C4-2B (cell line): ENCODE data around the gene CYTIP.

Experiments used
- H3K27ac ChIP-seq: fragments of 450-650 bp; 2 replicates; pipeline ENCODE4 v1.5.1; 2017
- CTCF ChIP-seq: fragments of 450-650 bp; conservative IDR thresholded peaks from 2 replicates; pipeline ENCODE4 v1.5.1; 2017; ENCODE audit warnings: mild to moderate bottlenecking
- ZFX ChIP-seq: fragments of 450-650 bp; IDR thresholded peaks from 2 replicates; pipeline ENCODE4 v1.6.1; 2017

Gene CYTIP

GRCh38 chr2:157480182-157480961, 36.5 kb upstream of the CYTIP start:
- no peak overlapping the region for H3K27ac ChIP-seq
- no peak for TF ChIP-seq CTCF
- TF ChIP-seq ZFX: no peak

- H3K27ac ChIP-seq: no peak overlapping the region
- TF ChIP-seq ZFX (no peak), CTCF (no peak)
These were observed 35.5 kb upstream of the CYTIP start for GRCh38 chr2:157479081-157480027.

GRCh38 chr2:157477919-157478318, 34.0 kb upstream of the CYTIP start:
- TF ChIP-seq CTCF (no peak), ZFX (no peak)
- no peak overlapping the region for H3K27ac ChIP-seq

- TF ChIP-seq CTCF: no peak
- TF ChIP-seq ZFX: no peak
- no peak overlapping the region for H3K27ac ChIP-seq
These were observed 33.2 kb upstream of the CYTIP start for GRCh38 chr2:157476953-157477709.

GRCh38 chr2:157475722-157476390, 32.0 kb upstream of the CYTIP start:
- no peak for TF ChIP-seq ZFX
- no peak for TF ChIP-seq CTCF
- H3K27ac ChIP-seq: no peak overlapping the region

- TF ChIP-seq ZFX: no peak
- no peak for TF ChIP-seq CTCF
- H3K27ac ChIP-seq: no peak overlapping the region
These were observed 29.7 kb upstream of the CYTIP start for GRCh38 chr2:157473581-157473980.
